ENCODE data around the gene PLXNA4. TPM values are rescaled to one million over a fixed set of nuclear protein-coding genes. Genes with fewer than 3 reads are reported as not detected.

The PLXNA4 gene
- total RNA-seq, 2 donors from 2014 or later = 24.0 to 42.7 TPM

DNA sequence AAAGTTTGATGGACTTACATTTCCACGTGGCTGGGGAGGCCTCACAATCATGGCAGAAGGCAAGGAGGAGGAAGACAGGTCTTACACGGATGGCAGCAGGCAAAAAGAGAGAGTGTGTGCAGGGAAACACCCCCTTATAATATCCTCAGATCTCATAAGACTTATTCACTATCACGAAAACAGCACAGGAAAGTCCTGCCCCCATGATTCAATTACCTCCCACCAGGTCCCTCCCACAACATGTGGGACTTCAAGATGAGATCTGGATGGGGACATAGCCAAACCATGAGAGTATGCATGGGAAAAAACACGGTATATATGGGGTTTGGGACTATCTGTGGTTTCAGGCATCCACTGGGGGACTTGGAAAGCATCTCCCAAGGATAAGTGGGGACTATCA, 78.0 kb downstream of the PLXNA4 start:
- Histone ChIP-seq H3K27me3 (ENCODE audit: control insufficient read depth, insufficient read depth, low read length, poor library complexity, severe bottlenecking) (no peaks in the 10 kb centered on the region), H3K27ac (ENCODE audit: low read depth, low read length) (no peak overlapping the region), H3K4me3 (ENCODE audit: low read length) (no peak overlapping the region), H3K4me1 (ENCODE audit: control insufficient read depth, insufficient read depth, low read length) (no peaks in the 10 kb centered on the region), H3K36me3 (ENCODE audit: control insufficient read depth, insufficient read depth, low read length) (no peaks in the 10 kb centered on the region), H3K9me3 (ENCODE audit: control insufficient read depth, low read length) (no peaks in the 10 kb centered on the region), H3K9ac (ENCODE audit: extremely low read depth, low read length, poor library complexity, severe bottlenecking) (no peak overlapping the region)
- WGBS, 2 experiments (ENCODE audit: insufficient coverage in 1 of 2, insufficient read length in 1 of 2) = 79 to 100% methylated on average over 2 to 4 of the region's 4 CpGs
- no peak for DNase-seq
- Mint-ChIP-seq H3K27me3 (ENCODE audit: insufficient read depth) (no peaks in the 10 kb centered on the region), H3K9me3 (no peaks in the 10 kb centered on the region), H3K4me3 (no peak overlapping the region), H3K27ac (no peak overlapping the region), H3K4me1 (peaks cover 3% of the 10 kb centered on the region), H3K36me3 (ENCODE audit: low read depth) (peaks cover 7% of the 10 kb centered on the region)
- TF ChIP-seq, protein P1, sequence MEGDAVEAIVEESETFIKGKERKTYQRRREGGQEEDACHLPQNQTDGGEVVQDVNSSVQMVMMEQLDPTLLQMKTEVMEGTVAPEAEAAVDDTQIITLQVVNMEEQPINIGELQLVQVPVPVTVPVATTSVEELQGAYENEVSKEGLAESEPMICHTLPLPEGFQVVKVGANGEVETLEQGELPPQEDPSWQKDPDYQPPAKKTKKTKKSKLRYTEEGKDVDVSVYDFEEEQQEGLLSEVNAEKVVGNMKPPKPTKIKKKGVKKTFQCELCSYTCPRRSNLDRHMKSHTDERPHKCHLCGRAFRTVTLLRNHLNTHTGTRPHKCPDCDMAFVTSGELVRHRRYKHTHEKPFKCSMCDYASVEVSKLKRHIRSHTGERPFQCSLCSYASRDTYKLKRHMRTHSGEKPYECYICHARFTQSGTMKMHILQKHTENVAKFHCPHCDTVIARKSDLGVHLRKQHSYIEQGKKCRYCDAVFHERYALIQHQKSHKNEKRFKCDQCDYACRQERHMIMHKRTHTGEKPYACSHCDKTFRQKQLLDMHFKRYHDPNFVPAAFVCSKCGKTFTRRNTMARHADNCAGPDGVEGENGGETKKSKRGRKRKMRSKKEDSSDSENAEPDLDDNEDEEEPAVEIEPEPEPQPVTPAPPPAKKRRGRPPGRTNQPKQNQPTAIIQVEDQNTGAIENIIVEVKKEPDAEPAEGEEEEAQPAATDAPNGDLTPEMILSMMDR (conservative IDR thresholded peaks at IDR 0.05) = no peak

DNA sequence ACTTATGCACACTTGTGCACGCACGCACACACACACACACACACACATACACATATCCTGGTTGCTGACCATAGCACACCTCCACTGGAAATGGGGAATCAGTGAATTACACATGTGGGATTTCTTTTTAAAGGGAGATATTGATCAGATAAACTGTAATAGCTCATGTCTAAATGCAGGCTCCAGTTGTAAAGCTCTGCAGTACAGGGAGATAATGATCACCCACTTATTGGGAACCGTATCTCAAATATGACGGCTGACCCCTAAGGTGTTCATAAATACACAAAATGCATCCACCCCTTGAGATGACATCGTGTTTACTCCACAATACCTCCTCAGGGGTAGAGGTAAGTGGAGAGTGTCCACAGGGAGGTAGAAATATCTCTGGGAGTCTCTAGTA, 79.2 kb downstream of the PLXNA4 start:
- 74% methylated on average over 4 of the region's 5 CpGs; no CpG with 5 or more reads in 1 of the 2 experiments for WGBS, 2 experiments (ENCODE audit: insufficient coverage in 1 of 2, insufficient read length in 1 of 2)

DNA sequence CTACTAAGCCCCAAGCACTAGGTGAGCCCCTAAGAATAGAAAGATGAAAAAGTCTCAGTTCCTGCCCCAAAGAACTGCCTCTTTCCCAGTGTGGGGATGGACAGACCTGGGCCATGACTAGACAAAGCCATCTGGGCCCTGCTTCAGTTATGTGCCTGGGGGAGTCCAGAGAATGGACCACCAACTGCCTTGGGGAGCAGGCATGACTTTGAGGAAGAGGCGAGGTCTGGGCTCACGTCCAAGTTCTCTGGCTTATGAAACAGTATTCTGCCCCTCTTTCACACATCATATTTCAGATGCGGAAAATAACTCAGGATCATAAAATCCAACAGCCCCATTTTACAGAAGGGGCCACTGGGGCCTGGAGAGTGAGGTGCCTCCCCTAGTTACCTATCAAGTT, 80.3 kb downstream of the PLXNA4 start:
- H3K4me3 Mint-ChIP-seq = no peak overlapping the region
- no peaks in the 10 kb centered on the region for H3K27me3 Mint-ChIP-seq (ENCODE audit: insufficient read depth)
- Histone ChIP-seq H3K9ac (ENCODE audit: extremely low read depth, low read length, poor library complexity, severe bottlenecking) (no peak overlapping the region), H3K4me3 (ENCODE audit: low read length) (no peak overlapping the region), H3K36me3 (ENCODE audit: control insufficient read depth, insufficient read depth, low read length) (no peaks in the 10 kb centered on the region), H3K27me3 (ENCODE audit: control insufficient read depth, insufficient read depth, low read length, poor library complexity, severe bottlenecking) (no peaks in the 10 kb centered on the region), H3K4me1 (ENCODE audit: control insufficient read depth, insufficient read depth, low read length) (no peaks in the 10 kb centered on the region), H3K27ac (ENCODE audit: low read depth, low read length) (no peak overlapping the region), H3K9me3 (ENCODE audit: control insufficient read depth, low read length) (no peaks in the 10 kb centered on the region)
- DNase-seq = no peak
- peaks cover 7% of the 10 kb centered on the region for H3K36me3 Mint-ChIP-seq (ENCODE audit: low read depth)
- 93 to 95% methylated on average over 3 of the region's 3 CpGs for WGBS, 2 experiments (ENCODE audit: insufficient coverage in 1 of 2, insufficient read length in 1 of 2)
- peaks cover 1% of the 10 kb centered on the region for H3K4me1 Mint-ChIP-seq
- no peak overlapping the region for H3K27ac Mint-ChIP-seq
- no peaks in the 10 kb centered on the region for H3K9me3 Mint-ChIP-seq
- TF ChIP-seq, protein P1 (conservative IDR thresholded peaks at IDR 0.05) = no peak

More for the DNA sequence above, 79.2 kb downstream of the PLXNA4 start:
- Mint-ChIP-seq H3K9me3 (no peaks in the 10 kb centered on the region), H3K4me1 (peaks cover 3% of the 10 kb centered on the region), H3K27me3 (ENCODE audit: insufficient read depth) (no peaks in the 10 kb centered on the region), H3K4me3 (no peak overlapping the region), H3K27ac (no peak overlapping the region), H3K36me3 (ENCODE audit: low read depth) (peaks cover 7% of the 10 kb centered on the region)
- H3K9me3 ChIP-seq (ENCODE audit: control insufficient read depth, low read length) = no peaks in the 10 kb centered on the region
- H3K27me3 ChIP-seq (ENCODE audit: control insufficient read depth, insufficient read depth, low read length, poor library complexity, severe bottlenecking) = no peaks in the 10 kb centered on the region
- H3K27ac ChIP-seq (ENCODE audit: low read depth, low read length) = no peak overlapping the region
- H3K4me1 ChIP-seq (ENCODE audit: control insufficient read depth, insufficient read depth, low read length) = no peaks in the 10 kb centered on the region
- DNase-seq = no peak
- TF ChIP-seq, protein P1 (conservative IDR thresholded peaks at IDR 0.05) = no peak
- no peak overlapping the region for H3K4me3 ChIP-seq (ENCODE audit: low read length)
- no peak overlapping the region for H3K9ac ChIP-seq (ENCODE audit: extremely low read depth, low read length, poor library complexity, severe bottlenecking)
- no peaks in the 10 kb centered on the region for H3K36me3 ChIP-seq (ENCODE audit: control insufficient read depth, insufficient read depth, low read length)

All from endodermal cell (in vitro differentiated cells).